ENCODE data around the gene CAPN9.
"Not testable (repeated sequence)": the region's sequence is repeated elsewhere in the genome, so short reads cannot be mapped to it uniquely, and the experiment has no call there.

CAPN9 gene, protein sequence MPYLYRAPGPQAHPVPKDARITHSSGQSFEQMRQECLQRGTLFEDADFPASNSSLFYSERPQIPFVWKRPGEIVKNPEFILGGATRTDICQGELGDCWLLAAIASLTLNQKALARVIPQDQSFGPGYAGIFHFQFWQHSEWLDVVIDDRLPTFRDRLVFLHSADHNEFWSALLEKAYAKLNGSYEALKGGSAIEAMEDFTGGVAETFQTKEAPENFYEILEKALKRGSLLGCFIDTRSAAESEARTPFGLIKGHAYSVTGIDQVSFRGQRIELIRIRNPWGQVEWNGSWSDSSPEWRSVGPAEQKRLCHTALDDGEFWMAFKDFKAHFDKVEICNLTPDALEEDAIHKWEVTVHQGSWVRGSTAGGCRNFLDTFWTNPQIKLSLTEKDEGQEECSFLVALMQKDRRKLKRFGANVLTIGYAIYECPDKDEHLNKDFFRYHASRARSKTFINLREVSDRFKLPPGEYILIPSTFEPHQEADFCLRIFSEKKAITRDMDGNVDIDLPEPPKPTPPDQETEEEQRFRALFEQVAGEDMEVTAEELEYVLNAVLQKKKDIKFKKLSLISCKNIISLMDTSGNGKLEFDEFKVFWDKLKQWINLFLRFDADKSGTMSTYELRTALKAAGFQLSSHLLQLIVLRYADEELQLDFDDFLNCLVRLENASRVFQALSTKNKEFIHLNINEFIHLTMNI

DNA sequence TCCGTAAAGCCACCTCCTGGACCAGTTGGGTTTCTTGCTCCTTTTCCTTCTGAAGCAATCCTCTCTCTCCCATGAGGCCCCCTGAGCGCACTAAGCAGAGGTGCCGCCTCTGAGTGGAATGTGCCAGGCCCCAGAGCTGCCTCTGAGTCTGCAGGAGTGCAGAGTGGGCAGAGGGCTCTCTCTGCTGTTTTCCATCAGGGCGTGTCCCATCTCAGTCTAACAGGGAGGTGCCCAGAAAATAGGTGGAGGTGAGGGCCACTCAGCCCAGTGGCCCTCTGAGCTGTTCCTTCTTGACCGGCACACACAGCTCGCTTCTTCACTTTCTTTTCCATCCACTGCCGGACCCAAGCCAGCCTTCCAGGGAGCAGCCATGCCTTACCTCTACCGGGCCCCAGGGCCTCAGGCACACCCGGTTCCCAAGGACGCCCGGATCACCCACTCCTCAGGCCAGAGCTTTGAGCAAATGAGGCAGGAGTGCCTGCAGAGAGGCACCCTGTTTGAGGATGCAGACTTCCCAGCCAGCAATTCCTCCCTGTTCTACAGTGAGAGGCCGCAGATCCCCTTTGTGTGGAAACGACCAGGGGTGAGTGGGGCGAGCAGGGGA is at the start of gene CAPN9:
Gene CAPN9, plus strand, starts transcription at position 262 of the 604 bp plus-strand sequence. Its CDS starts 109 bp downstream, at position 371.
- DNase-seq (ENCODE audit: low read depth in 2 of 2), result no peak

DNA sequence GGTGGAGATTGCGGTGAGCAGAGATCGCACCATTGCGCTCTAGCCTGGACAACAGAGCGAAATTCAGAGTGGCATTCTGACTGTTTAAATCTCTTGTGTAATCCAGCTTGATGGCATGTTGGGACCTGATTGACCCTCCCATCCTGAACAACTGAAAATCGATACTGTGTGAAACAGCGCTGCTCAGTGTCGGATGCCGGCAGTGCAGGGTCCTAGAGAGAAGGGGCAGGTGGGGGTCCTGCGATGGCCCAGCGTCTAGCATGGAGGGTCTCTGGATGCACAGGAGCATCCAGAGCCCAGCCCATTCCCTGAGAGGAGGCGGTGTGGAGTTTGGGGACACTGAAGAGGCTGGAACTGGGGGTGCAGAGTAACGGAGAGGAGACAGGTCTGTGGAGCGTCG is 49.1 kb upstream of the CAPN9 start:
- no peak for DNase-seq (ENCODE audit: low read depth in 2 of 2)

DNA sequence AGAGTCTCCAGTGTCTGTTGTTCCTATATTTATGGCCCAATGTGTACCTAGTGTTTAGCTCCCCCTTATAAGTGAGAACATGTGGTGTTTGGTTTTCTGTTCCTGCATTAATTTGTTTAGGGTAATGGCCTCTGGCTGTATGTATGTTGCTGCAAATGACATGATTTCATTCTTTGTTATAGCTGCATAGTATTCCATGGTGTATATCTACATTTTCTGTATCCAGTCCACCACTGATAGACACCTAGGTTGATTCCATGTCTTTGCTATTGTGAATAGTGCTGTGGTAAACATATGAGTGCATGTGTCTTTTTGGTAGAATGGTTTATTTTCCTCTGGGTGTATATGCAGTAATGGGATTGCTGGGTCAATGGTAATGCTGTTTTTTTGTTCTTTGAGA is 48.2 kb upstream of the CAPN9 start:
- not testable (repeated sequence) for DNase-seq (ENCODE audit: low read depth in 2 of 2)

DNA sequence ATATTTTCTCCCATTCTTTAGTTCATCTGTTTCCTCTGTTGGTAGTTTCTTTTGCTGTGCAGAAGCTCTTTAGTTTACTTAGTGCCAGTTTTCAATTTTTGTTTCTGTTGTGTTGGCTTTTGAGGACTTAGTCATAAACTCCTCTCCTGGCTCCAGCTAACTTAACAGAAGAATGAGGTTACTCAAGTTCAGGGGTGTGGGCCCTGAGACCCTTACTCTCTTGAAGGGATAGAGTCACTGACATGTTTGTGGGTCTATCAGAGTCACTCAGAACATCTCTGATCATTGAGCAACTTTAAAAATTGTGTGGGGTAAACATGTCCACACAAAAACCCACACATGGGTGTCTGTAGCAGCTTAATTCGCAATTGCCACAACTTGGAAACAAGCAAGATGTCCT is 47.5 kb upstream of the CAPN9 start:
- DNase-seq (ENCODE audit: low read depth in 2 of 2), result no peak

DNA sequence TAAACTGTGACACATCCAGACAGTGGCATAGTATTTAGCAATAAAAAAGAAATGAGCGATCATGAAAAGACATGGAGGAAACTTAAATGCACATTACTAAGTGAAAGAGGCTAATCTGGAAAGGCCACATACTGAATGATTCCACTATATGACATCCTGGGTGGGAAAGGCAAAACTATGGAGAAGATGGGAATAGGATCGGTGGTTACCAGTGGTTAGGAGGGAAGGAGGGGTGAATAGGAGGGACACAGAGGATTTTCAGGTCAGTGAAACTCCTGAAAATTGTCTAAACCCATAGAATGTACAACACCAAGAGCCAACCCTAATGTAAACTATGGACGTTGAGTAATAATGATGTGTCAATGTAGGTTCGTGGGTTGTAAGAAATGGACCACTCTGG is 47.1 kb upstream of the CAPN9 start:
- DNase-seq (ENCODE audit: low read depth in 2 of 2), result no peak

DNA sequence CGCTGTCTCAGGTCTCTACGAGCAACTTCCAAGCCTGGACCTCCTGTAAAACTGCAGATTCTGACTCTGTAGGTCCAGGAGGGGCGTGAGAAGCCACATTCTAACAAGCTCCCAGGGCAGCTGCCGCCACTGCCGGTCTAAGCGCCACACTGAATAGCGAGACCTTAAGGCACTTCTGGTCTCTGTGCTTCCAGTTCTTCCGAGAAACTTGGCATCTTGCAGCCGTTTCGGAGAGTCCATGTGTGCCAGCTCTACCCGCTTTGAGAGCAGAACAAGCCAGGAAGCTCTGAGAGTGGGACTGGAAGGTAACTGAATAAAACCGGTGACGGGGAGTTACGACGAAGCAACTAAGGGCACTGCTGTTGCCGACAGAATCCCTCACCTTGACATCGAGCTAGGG is 45.8 kb upstream of the CAPN9 start:
- no peak for DNase-seq (ENCODE audit: low read depth in 2 of 2)

DNA sequence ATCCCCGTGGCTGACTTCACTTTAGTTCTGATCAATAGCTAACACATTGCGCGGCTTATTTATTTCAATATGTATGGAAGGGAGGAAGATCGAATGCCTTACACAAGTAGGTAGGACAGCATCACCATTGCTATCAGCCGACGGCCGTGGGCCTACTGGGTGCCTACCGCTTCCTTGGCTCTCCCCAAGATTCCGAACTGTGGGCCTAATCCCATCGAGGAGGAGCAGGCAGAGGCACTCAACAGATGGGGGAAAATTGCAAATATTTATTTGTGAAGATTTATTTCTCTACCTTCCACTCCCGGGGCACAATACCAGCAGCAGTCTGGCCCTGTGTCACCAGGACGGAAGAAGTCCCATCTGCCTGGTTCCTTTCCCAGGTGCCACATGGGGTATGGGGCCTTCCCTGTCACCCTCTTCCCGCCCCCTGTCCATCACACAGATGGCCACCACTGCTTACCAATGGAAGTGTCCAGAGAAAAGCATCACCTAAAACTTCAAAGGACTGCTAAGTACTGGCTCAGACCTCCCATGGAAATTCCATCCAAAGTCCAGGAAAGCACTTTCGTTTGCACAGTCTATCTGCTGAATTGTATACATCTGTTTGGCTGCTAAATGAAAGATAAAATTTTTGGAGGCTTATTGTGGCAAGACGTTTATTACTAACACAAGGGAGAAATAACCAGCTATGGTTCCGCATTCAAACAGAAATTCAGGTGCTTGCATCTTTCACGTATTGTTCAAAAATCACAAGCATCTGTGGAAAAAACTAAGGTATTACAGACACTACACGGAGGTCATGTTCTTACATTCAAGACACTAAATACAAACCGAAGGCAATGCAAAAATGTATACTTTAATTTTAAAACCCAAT is 45.1 kb upstream of the CAPN9 start:
- no peak for DNase-seq (ENCODE audit: low read depth in 2 of 2)

DNA sequence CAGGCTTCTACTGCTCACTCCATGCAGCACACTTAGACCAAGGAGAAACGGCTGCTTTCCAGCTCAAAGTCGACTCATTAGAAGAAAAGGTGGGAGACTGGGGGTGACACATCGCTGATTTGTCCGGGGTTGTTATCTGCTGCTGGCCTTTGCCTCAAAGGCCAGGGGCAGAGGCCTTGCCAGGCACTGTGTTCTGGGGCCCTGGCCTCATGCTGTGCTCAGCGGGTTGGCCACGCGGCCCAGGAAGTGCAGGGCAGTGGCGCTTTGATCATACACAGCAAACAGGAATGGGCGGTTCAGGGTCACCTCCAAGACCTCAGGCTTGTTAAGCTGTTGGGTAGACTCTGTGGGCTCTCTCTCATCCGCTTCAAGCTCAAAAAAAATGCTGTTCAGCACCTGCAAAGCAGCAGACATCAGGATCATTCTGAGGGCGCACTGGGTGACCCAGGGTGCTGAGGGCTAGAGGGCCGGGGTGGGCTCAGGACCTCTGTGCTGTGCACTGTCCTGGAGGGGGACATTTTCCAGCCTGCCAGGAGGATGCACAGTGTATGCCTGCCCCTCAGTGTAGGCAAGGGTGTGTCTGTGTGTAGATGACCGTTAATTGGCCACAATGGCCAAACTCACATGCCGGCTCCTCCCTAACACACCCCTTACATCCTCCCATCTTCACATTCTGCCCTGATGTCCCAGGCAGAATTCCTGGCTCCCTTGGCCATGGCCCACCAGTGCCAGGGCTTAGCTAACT is 44.1 kb upstream of the CAPN9 start:
- no peak for DNase-seq (ENCODE audit: low read depth in 2 of 2)

DNA sequence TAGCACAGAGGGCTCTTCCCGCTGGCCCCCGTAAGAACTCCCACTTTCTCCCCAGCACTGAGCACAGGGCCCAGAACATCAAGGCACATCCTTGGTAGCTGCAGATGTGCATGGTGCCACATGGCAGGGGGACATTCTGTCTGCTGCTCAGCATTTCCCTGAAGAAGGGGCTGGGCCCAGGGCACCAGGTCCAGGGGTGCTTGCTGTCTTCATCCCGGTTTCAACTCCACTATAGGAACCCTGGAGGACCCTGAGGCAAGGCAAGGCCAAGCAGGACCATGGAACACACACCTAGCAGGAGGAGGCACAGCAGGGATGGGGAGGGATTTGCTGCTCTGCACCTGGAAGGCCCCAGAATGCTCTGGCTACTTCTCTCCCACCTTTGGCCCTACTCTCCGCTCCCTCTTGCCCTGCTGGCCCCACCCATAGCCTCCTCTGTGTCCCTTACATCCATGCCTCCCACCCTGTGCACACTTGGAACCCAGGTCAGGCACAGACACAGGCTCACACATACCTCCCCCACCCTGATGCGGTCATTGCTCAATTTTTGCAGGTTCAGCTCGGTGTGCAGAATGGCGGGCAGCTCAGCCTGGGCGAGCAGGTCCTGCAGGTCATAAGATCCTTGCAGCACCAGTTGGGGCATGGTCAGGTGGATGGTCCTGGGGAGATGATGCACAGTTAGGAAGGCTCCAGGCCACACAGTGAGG is 43.4 kb upstream of the CAPN9 start:
- DNase-seq (ENCODE audit: low read depth in 2 of 2), result no peak

DNA sequence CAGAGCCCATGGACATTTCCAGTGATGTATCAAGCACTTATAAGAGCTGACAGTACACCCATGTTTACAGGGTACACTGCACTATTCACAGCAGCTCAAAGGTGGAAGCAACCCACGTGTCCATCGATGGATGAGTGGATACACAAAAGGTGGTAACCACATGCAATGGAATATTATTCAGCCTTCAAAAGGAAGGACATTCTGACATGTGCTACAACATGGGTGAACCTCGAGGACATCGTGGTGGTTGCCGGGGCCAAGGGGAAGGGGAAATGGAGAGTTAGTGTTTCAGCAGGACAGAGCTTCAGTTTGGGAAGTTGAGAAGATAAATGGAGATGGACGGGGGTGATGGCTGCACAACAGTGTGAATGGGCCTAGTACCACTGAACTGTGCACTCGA is 42.4 kb upstream of the CAPN9 start:
- DNase-seq (ENCODE audit: low read depth in 2 of 2), result no peak

DNA sequence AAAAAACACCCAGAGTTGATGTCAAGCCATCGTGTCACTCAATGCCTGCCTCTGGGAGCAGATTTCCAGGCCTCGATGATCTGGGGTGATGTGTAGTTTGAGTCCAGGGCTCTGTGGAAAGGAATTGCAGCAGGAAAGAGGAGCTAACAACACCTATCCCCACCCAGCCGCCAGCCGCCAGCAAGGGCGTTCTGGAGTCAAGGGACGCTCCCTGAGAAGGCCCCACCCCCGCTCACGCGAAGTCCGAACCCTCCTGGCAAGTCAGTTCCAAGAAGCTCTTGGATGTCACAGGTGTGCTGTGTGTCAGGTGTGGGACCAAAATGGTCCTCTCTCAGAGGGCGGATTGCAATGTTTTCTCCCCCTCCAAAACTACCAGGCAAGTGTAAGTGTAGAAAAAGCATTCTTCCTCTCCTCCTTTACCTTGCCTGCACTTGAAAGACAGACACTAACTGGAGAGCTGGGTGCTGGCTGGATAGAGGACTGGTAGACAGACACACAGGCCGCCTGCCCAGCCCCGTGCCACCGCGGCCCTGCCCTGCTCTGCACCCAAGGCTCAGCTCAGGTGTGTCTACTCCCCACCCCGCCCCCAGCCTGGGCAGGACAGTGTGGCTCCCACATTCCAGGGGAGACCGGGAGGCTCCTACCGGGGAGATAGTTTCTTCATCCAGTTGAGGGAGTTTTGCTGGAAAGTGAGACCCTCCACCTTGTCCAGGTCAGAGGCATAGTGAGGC is 41.7 kb upstream of the CAPN9 start:
- no peak for DNase-seq (ENCODE audit: low read depth in 2 of 2)

DNA sequence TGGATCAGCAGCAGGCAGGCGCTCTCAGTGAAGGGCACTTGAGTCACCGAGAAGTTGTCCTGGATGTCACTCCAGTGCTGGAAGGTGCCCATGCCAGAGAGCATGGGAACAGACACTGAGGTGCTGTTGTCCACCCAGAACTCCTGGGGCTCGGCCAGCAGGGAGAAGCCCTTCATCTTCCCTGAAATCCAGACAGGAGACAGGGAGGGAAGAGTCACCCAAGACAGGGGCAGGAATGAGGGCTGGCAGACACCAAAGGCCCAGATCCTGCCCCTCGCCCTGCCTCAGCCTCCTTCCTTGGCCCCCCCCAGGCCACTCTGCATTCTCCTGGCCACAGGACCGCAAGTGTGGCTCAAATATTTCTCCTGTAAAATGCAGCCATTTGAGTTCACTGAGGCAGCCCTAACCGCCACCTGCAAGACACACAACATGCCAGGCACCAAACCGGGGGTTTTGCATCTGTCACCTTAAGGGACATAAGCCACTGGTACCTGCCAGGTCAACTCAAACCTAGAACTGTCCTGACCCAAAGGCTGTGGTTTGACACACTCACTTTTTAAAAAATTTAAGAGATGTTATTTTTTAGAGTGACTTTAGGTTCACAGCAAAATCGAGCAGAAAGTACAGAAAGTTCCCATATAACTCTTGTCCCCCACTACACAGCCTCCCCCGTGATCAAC is 41.0 kb upstream of the CAPN9 start:
- DNase-seq (ENCODE audit: low read depth in 2 of 2), result no peak

DNA sequence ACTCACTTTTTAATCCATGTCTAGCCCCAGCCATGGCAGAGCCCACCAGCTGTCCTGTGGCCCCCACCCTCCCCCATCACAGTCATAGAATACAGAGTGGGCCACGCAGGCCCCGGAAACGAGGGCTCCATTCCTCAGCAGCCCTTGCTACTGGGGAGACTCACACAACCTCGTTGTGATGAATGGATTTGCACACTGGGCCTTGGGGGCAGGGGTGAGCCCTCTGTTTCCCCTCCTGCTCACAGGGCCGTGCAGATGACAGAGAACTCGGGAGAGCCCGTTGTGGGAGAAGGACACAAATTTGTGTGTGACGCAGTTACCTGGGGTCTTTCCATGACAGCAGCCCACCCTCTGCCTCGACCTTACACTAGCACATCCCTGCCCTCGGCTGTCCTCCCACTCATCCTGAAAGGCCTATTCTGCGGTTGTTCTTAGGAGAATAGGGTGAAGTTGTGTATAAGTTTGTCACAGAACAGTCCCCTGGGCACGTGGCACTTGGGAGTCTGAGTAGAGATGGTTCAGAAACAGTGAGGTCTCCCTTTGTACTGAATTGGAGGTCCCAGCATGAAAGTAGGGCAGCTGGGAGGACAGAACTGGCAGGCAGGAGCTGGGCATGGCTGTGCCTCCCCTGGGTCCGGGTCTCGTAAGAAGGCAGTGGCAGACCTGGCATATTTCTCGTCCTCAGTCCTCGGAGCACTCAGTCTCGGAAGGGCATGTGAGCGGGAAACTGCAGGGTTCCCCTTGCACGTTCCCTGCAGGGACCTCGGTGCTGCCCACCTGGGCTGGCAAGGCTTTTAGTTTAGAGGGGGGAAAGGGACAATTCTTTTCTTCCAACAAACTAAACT is 40.1 kb upstream of the CAPN9 start:
- DNase-seq (ENCODE audit: low read depth in 2 of 2), result no peak

DNA sequence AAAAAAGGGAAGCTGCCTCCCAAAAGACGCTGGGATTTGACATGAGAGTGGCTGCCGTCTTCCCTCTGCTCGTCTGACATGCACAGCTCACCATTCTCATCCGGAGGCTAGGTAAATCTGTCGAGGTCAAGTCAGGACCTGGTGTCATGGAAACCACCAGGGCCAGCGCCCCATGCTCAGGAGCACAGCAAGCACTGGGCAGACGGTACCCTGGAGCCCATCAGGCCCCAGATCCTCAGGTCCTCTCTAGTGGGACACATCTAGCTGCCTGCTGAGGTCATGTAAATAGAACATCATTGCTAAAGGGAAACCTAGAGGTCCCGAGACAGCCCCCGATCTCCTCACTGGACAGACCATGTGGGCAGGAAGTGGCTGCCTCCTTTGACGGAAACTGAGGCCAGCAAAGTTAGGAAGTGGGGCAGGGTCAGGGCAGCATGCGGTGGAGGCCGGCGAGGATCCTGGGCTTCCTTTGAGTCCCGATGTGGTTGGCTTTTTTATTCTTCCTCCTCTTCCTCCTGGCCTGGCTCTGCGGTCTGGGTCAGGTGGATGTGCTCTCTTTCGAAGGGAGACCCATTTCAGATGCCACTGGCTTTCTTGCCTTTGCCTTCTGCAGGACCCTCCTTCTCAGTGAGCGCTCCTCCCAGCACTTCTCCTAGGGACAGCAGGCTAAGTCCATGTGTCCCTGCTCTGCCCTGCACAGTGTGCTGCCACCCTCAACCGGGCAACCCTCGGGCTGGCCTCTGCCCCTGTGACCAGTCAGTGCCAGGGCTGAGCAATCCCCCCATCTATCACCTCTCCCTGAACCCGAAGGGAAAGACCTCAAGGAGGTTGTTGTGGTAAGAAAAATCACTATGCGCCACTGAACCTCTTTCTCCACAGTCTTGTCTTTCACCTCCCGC is 39.2 kb upstream of the CAPN9 start:
- DNase-seq (ENCODE audit: low read depth in 2 of 2), result no peak

DNA sequence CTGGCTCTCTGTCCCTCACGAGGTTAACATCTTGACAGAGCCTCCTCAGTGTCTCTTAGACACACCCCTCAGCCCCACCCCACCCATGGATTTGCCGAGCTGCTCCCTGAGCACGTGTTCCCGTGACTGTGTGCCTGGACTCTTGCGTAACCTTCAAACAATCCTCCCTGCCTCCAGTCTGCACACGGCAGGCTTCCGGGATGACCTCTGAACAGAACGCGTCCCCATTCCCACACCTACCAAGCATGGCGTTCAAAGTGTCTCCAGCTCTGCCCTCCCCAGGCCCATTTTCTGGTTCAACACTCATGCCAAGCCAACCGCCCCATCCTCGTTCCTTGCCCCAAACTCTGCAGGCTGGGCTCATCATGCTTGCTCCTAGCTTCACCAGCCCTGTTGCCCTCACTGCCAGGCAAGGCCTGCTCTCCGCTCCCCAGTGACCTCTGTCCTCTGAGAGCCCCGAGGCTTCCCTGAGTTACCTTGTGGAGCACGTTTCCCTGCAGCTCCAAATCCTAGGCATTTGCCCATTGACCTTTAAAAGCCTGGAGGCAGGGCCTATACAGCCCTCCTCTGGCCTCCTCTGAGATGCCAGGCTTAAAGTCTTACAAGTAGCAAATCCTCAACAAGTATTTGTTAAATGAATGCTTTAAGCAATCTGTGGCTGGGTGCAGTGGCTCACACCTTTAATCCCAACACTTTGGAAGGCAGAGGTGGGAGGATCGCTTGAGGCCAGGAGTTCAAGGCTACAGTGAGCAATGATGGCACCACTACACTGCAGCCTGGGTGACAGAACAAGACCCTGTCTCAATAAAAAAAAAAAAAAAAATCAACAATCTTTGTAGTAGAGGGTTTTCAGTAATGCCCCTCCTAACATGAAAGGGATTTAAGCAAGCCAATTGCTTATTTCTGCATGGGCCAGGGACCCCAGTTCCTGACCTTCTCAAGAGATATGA is 38.3 kb upstream of the CAPN9 start:
- DNase-seq (ENCODE audit: low read depth in 2 of 2), result no peak
